T47D (cell line): Measurements from ENCODE around the gene VIPR2.
"Not testable (repeated sequence)": the region's sequence is repeated elsewhere in the genome, so short reads cannot be mapped to it uniquely, and the experiment has no call there.

Experiments
- DNase-seq, 2 experiments: peaks; one replicate each; pipeline versions ENCODE4 v3.0.0 to v3.0.0-alpha.2; 2011 to 2012; ENCODE audit warnings: low read depth in 1 of 2, low spot score in 1 of 2
- JUND ChIP-seq: IDR thresholded peaks from 2 replicates; pipeline ENCODE4 v1.6.1; 2012; ENCODE audit warnings: low read depth
- in situ Hi-C: cut with HindIII; loops from 2 replicates; pipeline ENCODE4 v1.10.0; 2016; ENCODE audit warnings: low sequenced_read_pairs, low pct_unique_long_range_greater_than_20kb

Gene VIPR2

GRCh38 chr7:159166530-159166929 lies 21.9 kb upstream of the VIPR2 start:
- TF ChIP-seq JUND: no peak
- in situ Hi-C loops: no loop called here
- DNase-seq: no peak

GRCh38 chr7:159165352-159165751 lies 20.7 kb upstream of the VIPR2 start:
- in situ Hi-C loops: no loop called here
- DNase-seq: no peak
- TF ChIP-seq JUND: no peak

- DNase-seq, in situ Hi-C loops: not testable (repeated sequence)
Observed at GRCh38 chr7:159163703-159164301, 19.1 kb upstream of the VIPR2 start.

GRCh38 chr7:159162050-159162626 lies 17.5 kb upstream of the VIPR2 start:
- DNase-seq: not testable (repeated sequence)

GRCh38 chr7:159160450-159160849 lies 15.8 kb upstream of the VIPR2 start:
- DNase-seq: no peak
- TF ChIP-seq JUND: no peak
- in situ Hi-C loops: no loop called here

More at GRCh38 chr7:159162050-159162626, 17.5 kb upstream of the VIPR2 start:
- in situ Hi-C loops: not testable (repeated sequence)

GRCh38 chr7:159159731-159160130 lies 15.1 kb upstream of the VIPR2 start:
- in situ Hi-C loops: no loop called here
- TF ChIP-seq JUND: no peak

GRCh38 chr7:159158888-159159405 lies 14.3 kb upstream of the VIPR2 start:
- no peak for TF ChIP-seq JUND
- in situ Hi-C loops: no loop called here
- no peak for DNase-seq

More at GRCh38 chr7:159159731-159160130, 15.1 kb upstream of the VIPR2 start:
- DNase-seq: no peak

- DNase-seq: no peak
- in situ Hi-C loops: no loop called here
Observed at GRCh38 chr7:159158125-159158887, 13.6 kb upstream of the VIPR2 start.

GRCh38 chr7:159157714-159158113 lies 13.0 kb upstream of the VIPR2 start:
- in situ Hi-C loops: no loop called here
- TF ChIP-seq JUND: no peak
- DNase-seq: no peak

More at GRCh38 chr7:159158125-159158887, 13.6 kb upstream of the VIPR2 start:
- TF ChIP-seq JUND: no peak

- in situ Hi-C loops: no loop called here
- no peak for TF ChIP-seq JUND
- DNase-seq: no peak
Observed at GRCh38 chr7:159156436-159157245, 12.0 kb upstream of the VIPR2 start.

- no peak for TF ChIP-seq JUND
- DNase-seq: no peak
- in situ Hi-C loops: no loop called here
Observed at GRCh38 chr7:159155410-159155809, 10.7 kb upstream of the VIPR2 start.

GRCh38 chr7:159154243-159154642 lies 9.6 kb upstream of the VIPR2 start:
- in situ Hi-C loops: no loop called here
- no peak for TF ChIP-seq JUND

GRCh38 chr7:159153511-159153910 lies 8.8 kb upstream of the VIPR2 start:
- no peak for TF ChIP-seq JUND
- in situ Hi-C loops: no loop called here

More at GRCh38 chr7:159154243-159154642, 9.6 kb upstream of the VIPR2 start:
- no peak for DNase-seq

More at GRCh38 chr7:159153511-159153910, 8.8 kb upstream of the VIPR2 start:
- no peak for DNase-seq
